Sigmoid colon (tissue), 7 donors: ENCODE measurements around the gene ANGPTL4. TPM values are rescaled to one million over a fixed set of nuclear protein-coding genes. Genes with fewer than 3 reads are reported as not detected.

Experiments used
- DNase-seq: peaks from one replicate; pipeline ENCODE4 v3.0.0-alpha.2; 2019
- H3K27ac ChIP-seq, 4 donors: fragments of 200-600 bp; sonication (generic); one replicate each; pipeline ENCODE4 v1.5.1; 2016 to 2019; ENCODE audit warnings: mild to moderate bottlenecking in 1 of 4
- H3K27me3 ChIP-seq, 3 donors: fragments of 200-600 bp; sonication (generic); one replicate each; pipeline ENCODE4 v1.5.1; 2019; ENCODE audit warnings: mild to moderate bottlenecking in 1 of 3
- H3K36me3 ChIP-seq, 4 donors: fragments of 200-600 bp; sonication (generic); one replicate each; pipeline ENCODE4 v1.5.1; 2016 to 2019
- H3K4me1 ChIP-seq, 4 donors: fragments of 200-600 bp; sonication (generic); one replicate each; pipeline ENCODE4 v1.5.1; 2017 to 2019
- H3K4me3 ChIP-seq, 4 donors: fragments of 200-600 bp; sonication (generic); one replicate each; pipeline ENCODE4 v1.5.1; 2017 to 2019; ENCODE audit warnings: mild to moderate bottlenecking in 2 of 4, moderate library complexity in 1 of 4
- H3K9me3 ChIP-seq, 4 donors: fragments of 200-600 bp in 3 of 4; sonication (generic) in 3 of 4; one replicate each; pipeline versions ENCODE4 v1.5.1 to v1.6.1; 2013 to 2019
- CTCF ChIP-seq, 4 experiments: fragments of 450-650 bp in 3 of 4; fragments of 200-600 bp in 1 of 4; IDR thresholded peaks; one replicate each; pipeline ENCODE4 v1.5.1; 2016 to 2019; ENCODE audit warnings: antibody characterized with exemption in 4 of 4, mild to moderate bottlenecking in 3 of 4, moderate library complexity in 2 of 4
- EP300 ChIP-seq, 4 donors: sonication (generic); formaldehyde crosslinking; IDR thresholded peaks; one replicate each; pipeline ENCODE4 v1.6.1; 2017; ENCODE audit warnings: antibody characterized with exemption in 4 of 4
- POLR2A ChIP-seq, 2 donors: fragments of 450-650 bp; IDR thresholded peaks; one replicate each; pipeline ENCODE4 v1.6.1; 2016; ENCODE audit warnings: antibody characterized with exemption in 2 of 2, mild to moderate bottlenecking in 2 of 2, moderate library complexity in 2 of 2
- POLR2AphosphoS5 ChIP-seq, 4 donors: sonication (generic); formaldehyde crosslinking; IDR thresholded peaks; one replicate each; pipeline ENCODE4 v1.6.1; 2017; ENCODE audit warnings: antibody characterized with exemption in 4 of 4
- WGBS, 2 donors: extraction: QIAGEN DNeasy Blood & Tissue Kit; methylation state at CpG; one replicate each; pipeline ENCODE4 v1.1.7; 2013; 5-methylcytosine and 5-hydroxymethylcytosine counted together
- intact Hi-C: fragments of 100-400 bp; cut with DNase I; formaldehyde crosslinking; loops from one replicate; pipeline ENCODE4 v1.15.1; 2023
- polyA plus RNA-seq, 3 donors: library from polyadenylated mRNA; stranded (reverse); fragments of 200-250 nt; gene quantifications; one replicate each; pipeline ENCODE4 v1.2.3, GENCODE V29; 2013
- small RNA-seq, 3 donors: library from RNA; depleted of rRNA; stranded (forward); fragments of <200 nt; gene quantifications; one replicate each; pipeline ENCODE3, GENCODE V24; 2016
- total RNA-seq, 4 donors: library from RNA; depleted of rRNA; stranded (reverse); fragments of >200 nt; gene quantifications; one replicate each; pipeline ENCODE4 v1.1.0, GENCODE V29; 2016
- donor health status: healthy with polysubstance abuse.
- donor health status: Bipolar disorder and iron deficiency.
- donor health status: healthy.

Gene ANGPTL4
- total and polyA plus RNA-seq, 7 donors, result 2.3 to 31.6 (median 10.3) TPM

- Histone ChIP-seq H3K27ac (peak overlapping the region; percentile 84 to 89 (median 88)), H3K27me3 (no peaks in the 10 kb centered on the region), H3K4me3 (peak overlapping the region in 1 of 4 donors; percentile 15), H3K4me1 (peaks cover 0 to 25% (median 20%) of the 10 kb centered on the region in 4 donors), H3K9me3 (no peaks in the 10 kb centered on the region), H3K36me3 (peaks cover 0 to 40% (median 9%) of the 10 kb centered on the region in 4 donors)
- WGBS, 2 donors, result 40 to 50% methylated on average over 9 of the region's 9 CpGs
- DNase-seq, result peak; percentile 98
- no peak for TF ChIP-seq POLR2A (IDR thresholded peaks at IDR 0.05)
- peak; percentile 65 to 90 (median 76) for TF ChIP-seq POLR2AphosphoS5 (IDR thresholded peaks at IDR 0.05)
- peak in 2 of 4 donors; percentile 57 to 73 for TF ChIP-seq EP300 (IDR thresholded peaks at IDR 0.05)
- TF ChIP-seq CTCF (IDR thresholded peaks at IDR 0.05), result no peak
- intact Hi-C loops, result no loop called here
Measured at GRCh38 chr19:8423817-8424223, 59.9 kb downstream of the ANGPTL4 start.

Small RNA genes within 50 kb of the gene (small RNA-seq; reads per million reads assigned to genes)
- gene MIR4999, result 0 to 0.87 (median 0.43) reads per million in 3 donors

Other genes with a start within 250 kb of the ANGPTL4 start
- gene FBN3, start 214.6 kb upstream of the ANGPTL4 start, total RNA-seq, result not detected
- under 1 TPM in 1 of 3 donors, not detected in 2; 0.06 TPM for gene FBN3, start 214.6 kb upstream of the ANGPTL4 start, polyA plus RNA-seq
- 10 to 100 TPM; 24.1 to 40.0 (median 30.2) TPM for gene CERS4, start 154.8 kb upstream of the ANGPTL4 start, total RNA-seq
- 10 to 100 TPM in 2 of 3 donors, 1 to 10 TPM in 1; 1.4 to 18.6 (median 11.4) TPM for gene CERS4, start 154.8 kb upstream of the ANGPTL4 start, polyA plus RNA-seq
- gene CD320, start 55.8 kb upstream of the ANGPTL4 start, total RNA-seq, result 10 to 100 TPM; 22.5 to 39.6 (median 28.7) TPM
- 10 to 100 TPM; 10.2 to 72.6 (median 12.0) TPM for gene CD320, start 55.8 kb upstream of the ANGPTL4 start, polyA plus RNA-seq
- gene NDUFA7, start 42.8 kb upstream of the ANGPTL4 start, total RNA-seq, result 10 to 100 TPM; 21.0 to 35.5 (median 27.5) TPM
- 100 to 1,000 TPM; 115 to 146 (median 130) TPM for gene NDUFA7, start 42.8 kb upstream of the ANGPTL4 start, polyA plus RNA-seq
- 100 to 1,000 TPM; 244 to 601 (median 414) TPM for gene RPS28, start 42.7 kb upstream of the ANGPTL4 start, total RNA-seq
- 100 to 1,000 TPM; 574 to 938 (median 657) TPM for gene RPS28, start 42.7 kb upstream of the ANGPTL4 start, polyA plus RNA-seq
- 1 to 10 TPM; 6.5 to 8.9 (median 8.4) TPM for gene KANK3, start 20.9 kb upstream of the ANGPTL4 start, total RNA-seq
- 1 to 10 TPM in 2 of 3 donors, under 1 TPM in 1; 0.92 to 4.9 (median 3.6) TPM for gene KANK3, start 20.9 kb upstream of the ANGPTL4 start, polyA plus RNA-seq
- gene RAB11B, start 26.2 kb downstream of the ANGPTL4 start, total RNA-seq, result 10 to 100 TPM; 17.5 to 42.1 (median 28.7) TPM
- gene RAB11B, start 26.2 kb downstream of the ANGPTL4 start, polyA plus RNA-seq, result 100 to 1,000 TPM in 1 of 3 donors, 10 to 100 TPM in 2; 67.0 to 103 (median 82.9) TPM
- 100 to 1,000 TPM; 283 to 383 (median 303) TPM for gene MARCHF2, start 49.1 kb downstream of the ANGPTL4 start, total RNA-seq
- 10 to 100 TPM; 25.8 to 46.2 (median 42.1) TPM for gene MARCHF2, start 49.1 kb downstream of the ANGPTL4 start, polyA plus RNA-seq
- 100 to 1,000 TPM in 1 of 4 donors, 10 to 100 TPM in 3; 62.8 to 100 (median 76.1) TPM for gene HNRNPM, start 80.8 kb downstream of the ANGPTL4 start, total RNA-seq
- 100 to 1,000 TPM in 1 of 3 donors, 10 to 100 TPM in 2; 80.5 to 224 (median 83.9) TPM for gene HNRNPM, start 80.8 kb downstream of the ANGPTL4 start, polyA plus RNA-seq
- 1 to 10 TPM in 1 of 4 donors, under 1 TPM in 2, not detected in 1; 0.16 to 1.1 (median 0.36) TPM for gene PRAM1, start 138.5 kb downstream of the ANGPTL4 start, total RNA-seq
- 1 to 10 TPM in 1 of 3 donors, under 1 TPM in 2; 0.60 to 1.5 (median 0.69) TPM for gene PRAM1, start 138.5 kb downstream of the ANGPTL4 start, polyA plus RNA-seq
- 10 to 100 TPM in 2 of 4 donors, 1 to 10 TPM in 2; 3.6 to 18.9 (median 10.9) TPM for gene ZNF414, start 150.0 kb downstream of the ANGPTL4 start, total RNA-seq
- 10 to 100 TPM; 17.1 to 31.0 (median 24.0) TPM for gene ZNF414, start 150.0 kb downstream of the ANGPTL4 start, polyA plus RNA-seq
- gene MYO1F, start 213.3 kb downstream of the ANGPTL4 start, total RNA-seq, result 10 to 100 TPM in 3 of 4 donors, 1 to 10 TPM in 1; 7.4 to 13.2 (median 11.6) TPM
- 10 to 100 TPM in 1 of 3 donors, 1 to 10 TPM in 2; 6.6 to 19.4 (median 6.9) TPM for gene MYO1F, start 213.3 kb downstream of the ANGPTL4 start, polyA plus RNA-seq
- 10 to 100 TPM; 20.3 to 90.6 (median 27.2) TPM for gene ADAMTS10, start 246.6 kb downstream of the ANGPTL4 start, total RNA-seq
- 10 to 100 TPM in 1 of 3 donors, 1 to 10 TPM in 1, not detected in 1; 1.2 to 13.7 TPM for gene ADAMTS10, start 246.6 kb downstream of the ANGPTL4 start, polyA plus RNA-seq